Endothelial cell of umbilical vein (primary cell): ENCODE results near the gene M6PR. TPM values are rescaled to one million over a fixed set of nuclear protein-coding genes. Genes with fewer than 3 reads are reported as not detected.

Source experiments
- BruUV-seq: library from RNA; stranded (reverse); fragments of 400-500 nt; replicated peaks from 2 replicates; lab custom pipeline; 2021; lab: Mats Ljungman, UMichigan
- CTCF ChIA-PET: fragments of 300-600, 350-600 bp; sonication (Branson Sonifier 250); formaldehyde crosslinking; loops from one replicate; lab custom pipeline; 2021; ENCODE audit warnings: antibody characterized with exemption, inconsistent platforms; lab: Charles Lee
- POLR2A ChIA-PET: fragments of 300-600, 350-600 bp; sonication (Branson Sonifier 250); formaldehyde crosslinking; loops from one replicate; lab custom pipeline; 2021; ENCODE audit warnings: antibody characterized with exemption, inconsistent platforms; lab: Charles Lee
- DNase-seq: peaks from one replicate; pipeline ENCODE4 v3.0.0-alpha.2; 2011; ENCODE audit warnings: low read depth, low spot score
- FAIRE-seq: peaks from 2 replicates; lab custom pipeline; 2011; peaks lifted over from hg19 to GRCh38; lab: Jason Lieb, UNC
- H2AFZ ChIP-seq: 2 replicates; pipeline ENCODE4 v1.6.0; 2012; ENCODE audit warnings: low read depth, low read length, control low read depth, inconsistent platforms
- H3K27ac ChIP-seq: 2 replicates; pipeline ENCODE4 v1.5.1; 2011; ENCODE audit warnings: low read depth, mild to moderate bottlenecking, control low read depth, low read length, moderate library complexity; ENCODE audit not compliant: insufficient read depth
- H3K27me3 ChIP-seq, 2 experiments: 2 replicates each; pipeline versions ENCODE4 v1.6.0 to v1.6.1; 2011; ENCODE audit warnings: low read length in 2 of 2, mixed read lengths in 1 of 2; ENCODE audit not compliant: control insufficient read depth in 2 of 2, insufficient read depth in 2 of 2
- H3K36me3 ChIP-seq, 2 experiments: 2 replicates in 1 of 2; 3 replicates in 1 of 2; pipeline ENCODE4 v1.5.1; 2011; ENCODE audit warnings: low read length in 2 of 2, mild to moderate bottlenecking in 1 of 2, moderate library complexity in 1 of 2; ENCODE audit not compliant: control insufficient read depth in 2 of 2, insufficient read depth in 2 of 2; ENCODE audit errors: extremely low read depth in 1 of 2
- H3K4me1 ChIP-seq: 3 replicates; pipeline ENCODE4 v1.5.1; 2011; ENCODE audit warnings: mild to moderate bottlenecking, low read length; ENCODE audit not compliant: control insufficient read depth, insufficient read depth; ENCODE audit errors: extremely low read depth
- H3K4me2 ChIP-seq: 2 replicates; pipeline ENCODE4 v1.6.1; 2011; ENCODE audit warnings: low read length, control low read depth, mixed read lengths; ENCODE audit not compliant: insufficient read depth
- H3K4me3 ChIP-seq, 3 experiments: fragments of 200-600 bp in 1 of 3; sonication (generic), shearing (Covaris generic) in 1 of 3; replicated peaks in 1 of 3; 2 replicates each; pipeline ENCODE4 v1.5.1; 2011 to 2016; ENCODE audit warnings: control low read depth in 3 of 3, low read length in 3 of 3, mild to moderate bottlenecking in 2 of 3, inconsistent platforms in 1 of 3, low read depth in 1 of 3, moderate library complexity in 1 of 3; ENCODE audit not compliant: insufficient read depth in 1 of 3
- H3K79me2 ChIP-seq: 2 replicates; pipeline ENCODE4 v1.6.0; 2012; ENCODE audit warnings: low read length, inconsistent platforms; ENCODE audit not compliant: control insufficient read depth, insufficient read depth
- H3K9ac ChIP-seq: replicated peaks from 2 replicates; pipeline ENCODE3; 2011; ENCODE audit warnings: low read length, control low read depth; ENCODE audit not compliant: insufficient read depth; ENCODE audit errors: extremely low read depth
- H3K9me1 ChIP-seq: replicated peaks from 3 replicates; pipeline ENCODE4 v1.6.0; 2011; ENCODE audit warnings: mild to moderate bottlenecking, low read length; ENCODE audit not compliant: control insufficient read depth, insufficient read depth; ENCODE audit errors: extremely low read depth
- H3K9me3 ChIP-seq: replicated peaks from 2 replicates; pipeline ENCODE4 v1.5.1; 2012; ENCODE audit warnings: low read length, inconsistent platforms; ENCODE audit not compliant: control insufficient read depth, insufficient read depth
- H4K20me1 ChIP-seq: replicated peaks from 2 replicates; pipeline ENCODE3; 2011; ENCODE audit warnings: mild to moderate bottlenecking, low read length; ENCODE audit not compliant: control insufficient read depth, insufficient read depth; ENCODE audit errors: extremely low read depth
- CTCF ChIP-seq, 2 donors: IDR thresholded peaks; 1 replicate in 1 of 2; 2 replicates in 1 of 2; pipeline ENCODE4 v1.5.1; 2011; ENCODE audit warnings: low read length in 2 of 2, mild to moderate bottlenecking in 2 of 2, moderate library complexity in 2 of 2, control low read depth in 1 of 2, inconsistent platforms in 1 of 2, low read depth in 1 of 2; ENCODE audit not compliant: insufficient read depth in 1 of 2; ENCODE audit errors: extremely low read depth in 1 of 2
- EZH2 ChIP-seq: IDR thresholded peaks from 2 replicates; pipeline ENCODE4 v1.6.1; 2012; ENCODE audit warnings: borderline replicate concordance, low read depth, mild to moderate bottlenecking, moderate library complexity, low read length, inconsistent platforms; ENCODE audit not compliant: severe bottlenecking
- FOS ChIP-seq: IDR thresholded peaks from 2 replicates; pipeline ENCODE4 v1.6.1; 2011; ENCODE audit warnings: mild to moderate bottlenecking, low read length, moderate library complexity, borderline replicate concordance; ENCODE audit not compliant: insufficient read depth
- GATA2 ChIP-seq: IDR thresholded peaks from 2 replicates; pipeline ENCODE4 v1.7.0; 2011; ENCODE audit warnings: low read depth, mild to moderate bottlenecking, moderate library complexity, mixed read lengths, low read length; ENCODE audit not compliant: insufficient read length, insufficient read depth
- JUN ChIP-seq: IDR thresholded peaks from 2 replicates; pipeline ENCODE4 v1.6.1; 2011; ENCODE audit warnings: borderline replicate concordance, low read depth; ENCODE audit not compliant: insufficient read length, insufficient read depth
- MAX ChIP-seq: IDR thresholded peaks from 2 replicates; pipeline ENCODE4 v1.6.1; 2011; ENCODE audit not compliant: insufficient read depth, insufficient read length
- MYC ChIP-seq: IDR thresholded peaks from one replicate; pipeline ENCODE4 v1.6.1; 2011; ENCODE audit warnings: mild to moderate bottlenecking, low read depth, low read length
- POLR2A ChIP-seq: IDR thresholded peaks from 2 replicates; pipeline ENCODE4 v1.6.1; 2012; ENCODE audit warnings: low read depth, mild to moderate bottlenecking, control low read depth, low read length
- POLR2AphosphoS5 ChIP-seq: IDR thresholded peaks from 2 replicates; pipeline ENCODE4 v1.6.1; 2012; ENCODE audit warnings: low read depth, mild to moderate bottlenecking, control low read depth, low read length, moderate library complexity; ENCODE audit not compliant: insufficient read depth
- dilution Hi-C: fragments of 300-500 bp; cut with MboI; formaldehyde crosslinking; loops from one replicate; pipeline ENCODE4 v1.15.0; 2019; ENCODE audit warnings: low sequenced_read_pairs; ENCODE audit not compliant: extremely low pct_ligation_motif_present
- intact Hi-C: fragments of 100-400 bp; cut with micrococcal nuclease; formaldehyde crosslinking; loops from one replicate; pipeline ENCODE4 v1.10.0; 2022
- polyA plus RNA-seq, 4 experiments: library from polyadenylated mRNA; depleted of rRNA in 3 of 4; stranded (reverse) in 3 of 4; unstranded in 1 of 4; fragments of >200 nt; gene quantifications; 2 replicates each; pipeline versions ENCODE4 v1.2.1 to v1.2.3, GENCODE V29; 2011 to 2012; ENCODE audit warnings: missing spikeins in 1 of 4
- total RNA-seq: library from RNA; stranded (reverse); gene quantifications from 2 replicates; pipeline ENCODE4 v1.2.3, GENCODE V29; 2021

The M6PR gene
- total and polyA plus RNA-seq, 2 donors (not counting 3 experiments of a cell fraction or from before 2014, with no cell fraction given) = 124 to 142 TPM

DNA sequence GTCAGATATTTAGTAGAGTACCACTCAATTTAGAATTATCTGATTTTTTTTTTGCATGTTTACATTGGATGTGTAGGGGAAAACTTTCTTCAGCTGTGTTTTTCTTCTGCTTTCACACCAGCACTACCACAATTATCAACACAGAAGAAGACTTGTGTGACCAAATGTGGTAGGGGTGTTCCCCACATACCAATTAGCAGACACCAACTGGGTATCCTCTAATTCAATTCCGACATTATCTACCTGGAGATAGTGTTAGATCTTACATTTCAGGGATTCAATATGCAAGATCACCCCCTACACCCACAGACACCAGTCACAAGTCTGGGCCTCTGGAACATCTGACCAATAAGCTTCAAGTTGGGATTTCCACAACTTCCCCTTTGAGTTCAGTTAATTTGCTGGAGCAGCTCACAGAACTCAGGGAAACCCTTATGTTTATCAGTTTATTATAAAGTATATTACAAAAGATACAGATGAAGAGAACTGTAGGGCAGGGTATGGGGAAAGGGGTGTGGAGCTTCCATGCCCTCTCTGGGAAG is 35.8 kb upstream of the M6PR start:
- DNase-seq (no peak), FAIRE-seq (no peak)
- H3K9me3 ChIP-seq = no peaks in the 10 kb centered on the region
- H3K4me1 ChIP-seq = peaks cover 24% of the 10 kb centered on the region
- dilution Hi-C loops = no loop called here
- no peak overlapping the region for H3K27ac ChIP-seq
- peaks cover 0 to 2% of the 10 kb centered on the region in 2 experiments for H3K27me3 ChIP-seq
- no peaks in the 10 kb centered on the region for H3K9me1 ChIP-seq
- ChIA-PET CTCF (no interaction called here), POLR2A (no interaction called here)
- BruUV-seq = no TSS peak
- H3K9ac ChIP-seq = no peak overlapping the region
- no peak for TF ChIP-seq FOS
- no peak for TF ChIP-seq CTCF (IDR thresholded peaks at IDR 0.05; ENCODE audit: extremely low read depth in 1 of 2, insufficient read depth in 1 of 2, low read depth in 1 of 2, low read length in 2 of 2)
- TF ChIP-seq POLR2AphosphoS5 = no peak
- no peak for TF ChIP-seq MYC
- TF ChIP-seq EZH2 = no peak
- TF ChIP-seq MAX = no peak
- no peak for TF ChIP-seq POLR2A
- TF ChIP-seq GATA2 = no peak
- TF ChIP-seq JUN = no peak
- no peak overlapping the region for H2AFZ ChIP-seq
- no peak overlapping the region for H3K4me3 ChIP-seq
- H4K20me1 ChIP-seq = peaks cover 2% of the 10 kb centered on the region
- H3K79me2 ChIP-seq = no peaks in the 10 kb centered on the region
- no peak overlapping the region for H3K4me2 ChIP-seq
- intact Hi-C loops = no loop called here
- H3K36me3 ChIP-seq = no peaks in the 10 kb centered on the region
